SK-N-SH treated with all-trans-retinoic acid at 6 μM for 48 hours (cell line): ENCODE data around the gene HOXC10.

Experiments
- ATAC-seq: fragments of 200-7000 bp; cut with Tn5 transposase; 3 replicates; pipeline ENCODE4 v1.9.1; 2020; ENCODE audit warnings: mild to moderate bottlenecking, moderate library complexity
- ARNTL ChIP-seq: fragments of 450-650 bp; formaldehyde crosslinking; IDR thresholded peaks from 2 replicates; pipeline ENCODE4 v1.5.0; 2020; ENCODE audit warnings: low read depth, mild to moderate bottlenecking, moderate library complexity, borderline replicate concordance
- CSDC2 ChIP-seq: fragments of 250-450 bp; sonication (Bioruptor Pico); IDR thresholded peaks from 2 replicates; pipeline ENCODE4 v1.5.0; 2020; ENCODE audit warnings: mild to moderate bottlenecking, moderate library complexity
- CSRNP3 ChIP-seq: fragments of 250-450 bp; sonication (Bioruptor Pico); IDR thresholded peaks from 2 replicates; pipeline ENCODE4 v1.5.1; 2021; ENCODE audit warnings: mild to moderate bottlenecking, moderate library complexity
- ESRRG ChIP-seq: fragments of 250-450 bp; sonication (Bioruptor Pico); IDR thresholded peaks from 2 replicates; pipeline ENCODE4 v1.6.1; 2021; ENCODE audit warnings: mild to moderate bottlenecking
- GLIS3 ChIP-seq: fragments of 250-450 bp; sonication (Bioruptor Pico); IDR thresholded peaks from 2 replicates; pipeline ENCODE4 v1.5.0; 2020; ENCODE audit warnings: mild to moderate bottlenecking, moderate library complexity
- ISL1 ChIP-seq: fragments of 250-450 bp; sonication (Bioruptor Pico); IDR thresholded peaks from 2 replicates; pipeline ENCODE4 v2.1.2; 2022; ENCODE audit warnings: mild to moderate bottlenecking, moderate library complexity
- OSR1 ChIP-seq: fragments of 250-450 bp; sonication (Bioruptor Pico); IDR thresholded peaks from 2 replicates; pipeline ENCODE4 v1.8.0; 2022; ENCODE audit warnings: moderate library complexity, mild to moderate bottlenecking, inconsistent platforms
- POU6F1 ChIP-seq: fragments of 250-450 bp; sonication (Bioruptor Pico); IDR thresholded peaks from 2 replicates; pipeline ENCODE4 v1.8.0; 2021; ENCODE audit warnings: low read depth, mild to moderate bottlenecking, moderate library complexity, borderline replicate concordance
- PPARA ChIP-seq: fragments of 250-450 bp; sonication (Bioruptor Pico); IDR thresholded peaks from 2 replicates; pipeline ENCODE4 v1.5.0; 2020; ENCODE audit warnings: mild to moderate bottlenecking, borderline replicate concordance
- RARB ChIP-seq: fragments of 250-450 bp; sonication (Bioruptor Pico); IDR thresholded peaks from 2 replicates; pipeline ENCODE4 v1.8.0; 2021; ENCODE audit warnings: mild to moderate bottlenecking, moderate library complexity
- SNAI2 ChIP-seq: fragments of 250-450 bp; sonication (Bioruptor Pico); IDR thresholded peaks from 2 replicates; pipeline ENCODE4 v1.5.0; 2020; ENCODE audit warnings: mild to moderate bottlenecking, moderate library complexity
- TOX ChIP-seq: fragments of 250-450 bp; sonication (Bioruptor Pico); IDR thresholded peaks from 2 replicates; pipeline ENCODE4 v1.8.0; 2021; ENCODE audit warnings: mild to moderate bottlenecking, moderate library complexity, borderline replicate concordance
- ZC3H10 ChIP-seq: fragments of 250-450 bp; sonication (Bioruptor Pico); IDR thresholded peaks from 2 replicates; pipeline ENCODE4 v1.5.1; 2021; ENCODE audit warnings: mild to moderate bottlenecking, moderate library complexity
- ZFP30 ChIP-seq: fragments of 450-650 bp; formaldehyde crosslinking; IDR thresholded peaks from 2 replicates; pipeline ENCODE4 v1.5.0; 2022; ENCODE audit warnings: mild to moderate bottlenecking, moderate library complexity
- ZNF565 ChIP-seq: fragments of 450-650 bp; formaldehyde crosslinking; conservative IDR thresholded peaks from 2 replicates; pipeline ENCODE4 v1.5.0; 2020; ENCODE audit warnings: low read depth, mild to moderate bottlenecking, moderate library complexity
- ZNF70 ChIP-seq: fragments of 450-650 bp; formaldehyde crosslinking; IDR thresholded peaks from 2 replicates; pipeline ENCODE4 v1.5.0; 2020; ENCODE audit warnings: mild to moderate bottlenecking, moderate library complexity
- ZNF8 ChIP-seq: fragments of 450-650 bp; formaldehyde crosslinking; IDR thresholded peaks from 2 replicates; pipeline ENCODE4 v1.5.0; 2020; ENCODE audit warnings: mild to moderate bottlenecking, moderate library complexity
- TF ChIP-seq, protein P1 (sequence below): fragments of 250-450 bp; sonication (Bioruptor Pico); IDR thresholded peaks from 2 replicates; pipeline ENCODE4 v1.5.0; 2020; ENCODE audit warnings: mild to moderate bottlenecking, moderate library complexity

HOXC10 gene

DNA sequence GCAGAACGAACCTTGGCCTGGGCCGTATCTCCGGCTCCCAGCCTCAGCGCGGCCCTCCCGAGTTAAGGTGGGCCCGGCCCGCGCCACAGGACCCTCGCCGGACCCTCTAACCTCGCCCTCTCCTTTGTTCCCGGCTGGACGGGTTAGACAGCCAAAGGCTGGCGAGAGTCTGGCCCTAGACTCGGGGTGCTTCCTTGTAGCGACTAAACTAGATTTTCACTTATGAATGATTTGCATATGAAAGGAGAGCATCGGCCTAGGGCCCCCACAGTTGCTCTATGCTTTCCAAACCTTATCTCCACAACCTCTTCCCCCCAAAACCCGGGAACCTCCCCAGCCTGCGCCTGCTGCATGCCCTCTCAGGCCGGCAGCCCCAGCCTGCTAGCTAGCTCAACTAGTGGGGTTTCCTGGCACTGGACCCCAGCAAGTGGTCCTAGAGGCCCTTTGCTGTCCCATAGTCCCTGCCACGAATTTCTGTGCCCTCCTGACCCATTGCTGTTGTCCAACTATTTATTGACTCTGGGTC lies 49.9 kb downstream of the HOXC10 start:
- TF ChIP-seq CSDC2 (CRISPR knock-in tag) = no peak
- TF ChIP-seq ZC3H10 = no peak
- TF ChIP-seq SNAI2 (CRISPR knock-in tag) = no peak
- no peak for TF ChIP-seq ARNTL (CRISPR knock-in tag)
- TF ChIP-seq ZNF8 (CRISPR knock-in tag) = no peak
- no peak for TF ChIP-seq TOX
- TF ChIP-seq OSR1 (CRISPR knock-in tag) = no peak
- TF ChIP-seq POU6F1 (CRISPR knock-in tag) = no peak
- TF ChIP-seq RARB = no peak
- TF ChIP-seq, protein P1, sequence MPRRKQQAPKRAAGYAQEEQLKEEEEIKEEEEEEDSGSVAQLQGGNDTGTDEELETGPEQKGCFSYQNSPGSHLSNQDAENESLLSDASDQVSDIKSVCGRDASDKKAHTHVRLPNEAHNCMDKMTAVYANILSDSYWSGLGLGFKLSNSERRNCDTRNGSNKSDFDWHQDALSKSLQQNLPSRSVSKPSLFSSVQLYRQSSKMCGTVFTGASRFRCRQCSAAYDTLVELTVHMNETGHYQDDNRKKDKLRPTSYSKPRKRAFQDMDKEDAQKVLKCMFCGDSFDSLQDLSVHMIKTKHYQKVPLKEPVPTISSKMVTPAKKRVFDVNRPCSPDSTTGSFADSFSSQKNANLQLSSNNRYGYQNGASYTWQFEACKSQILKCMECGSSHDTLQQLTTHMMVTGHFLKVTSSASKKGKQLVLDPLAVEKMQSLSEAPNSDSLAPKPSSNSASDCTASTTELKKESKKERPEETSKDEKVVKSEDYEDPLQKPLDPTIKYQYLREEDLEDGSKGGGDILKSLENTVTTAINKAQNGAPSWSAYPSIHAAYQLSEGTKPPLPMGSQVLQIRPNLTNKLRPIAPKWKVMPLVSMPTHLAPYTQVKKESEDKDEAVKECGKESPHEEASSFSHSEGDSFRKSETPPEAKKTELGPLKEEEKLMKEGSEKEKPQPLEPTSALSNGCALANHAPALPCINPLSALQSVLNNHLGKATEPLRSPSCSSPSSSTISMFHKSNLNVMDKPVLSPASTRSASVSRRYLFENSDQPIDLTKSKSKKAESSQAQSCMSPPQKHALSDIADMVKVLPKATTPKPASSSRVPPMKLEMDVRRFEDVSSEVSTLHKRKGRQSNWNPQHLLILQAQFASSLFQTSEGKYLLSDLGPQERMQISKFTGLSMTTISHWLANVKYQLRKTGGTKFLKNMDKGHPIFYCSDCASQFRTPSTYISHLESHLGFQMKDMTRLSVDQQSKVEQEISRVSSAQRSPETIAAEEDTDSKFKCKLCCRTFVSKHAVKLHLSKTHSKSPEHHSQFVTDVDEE (CRISPR knock-in tag) = no peak
- TF ChIP-seq ZFP30 (CRISPR knock-in tag) = no peak
- TF ChIP-seq ESRRG (CRISPR knock-in tag) = no peak
- TF ChIP-seq, all 23 proteins: peak for 0
- no peak for ATAC-seq

DNA sequence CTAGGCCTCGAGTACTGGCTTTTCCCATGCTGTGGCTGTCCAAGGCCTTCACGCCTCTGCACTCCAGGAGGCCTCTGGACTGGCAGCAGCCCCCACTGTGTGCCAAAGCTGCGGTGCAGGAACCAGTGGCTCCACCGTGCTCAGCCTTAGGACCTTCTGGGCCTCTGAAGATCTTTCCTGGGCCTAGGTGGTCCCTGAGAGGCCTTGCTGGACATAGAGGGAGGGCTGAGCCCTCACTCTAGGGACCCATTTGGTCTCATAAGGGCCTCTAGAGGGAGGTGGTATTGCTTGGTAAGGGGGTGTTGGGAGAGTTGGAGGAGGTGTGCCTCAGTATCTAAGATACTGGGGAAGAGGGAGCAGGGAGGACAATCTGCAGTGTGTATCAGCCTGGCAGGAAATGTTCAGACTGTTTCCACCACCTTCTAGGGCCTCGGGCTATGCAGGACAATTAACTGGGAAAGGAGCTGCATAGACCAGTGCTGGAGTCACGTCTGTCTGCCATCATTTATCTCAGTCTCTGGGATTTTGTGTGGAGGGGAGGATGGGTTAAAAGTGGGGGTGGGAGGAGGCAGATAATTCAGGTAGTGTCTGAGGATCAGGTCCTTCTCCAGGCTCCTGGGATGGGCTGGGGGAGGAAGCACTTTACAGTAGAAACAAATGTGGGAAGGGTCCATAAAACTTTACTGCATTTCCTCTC lies 50.8 kb downstream of the HOXC10 start:
- ATAC-seq = no peak
- TF ChIP-seq OSR1 (CRISPR knock-in tag) = no peak
- no peak for TF ChIP-seq ZNF8 (CRISPR knock-in tag)
- TF ChIP-seq ZNF70 (CRISPR knock-in tag) = no peak
- no peak for TF ChIP-seq GLIS3 (CRISPR knock-in tag)
- TF ChIP-seq RARB = no peak

GRCh38 chr12:54036620-54037359 lies 51.8 kb downstream of the HOXC10 start:
- TF ChIP-seq CSRNP3 (CRISPR knock-in tag) = no peak
- no peak for TF ChIP-seq ESRRG (CRISPR knock-in tag)
- no peak for TF ChIP-seq ZNF565 (CRISPR knock-in tag)
- TF ChIP-seq, protein P1 (CRISPR knock-in tag) = no peak
- TF ChIP-seq ZC3H10 = no peak
- no peak for TF ChIP-seq POU6F1 (CRISPR knock-in tag)
- TF ChIP-seq CSDC2 (CRISPR knock-in tag) = no peak
- TF ChIP-seq ZNF70 (CRISPR knock-in tag) = no peak
- no peak for TF ChIP-seq RARB
- no peak for TF ChIP-seq ISL1 (CRISPR knock-in tag)
- no peak for TF ChIP-seq PPARA (CRISPR knock-in tag)
- TF ChIP-seq, all 23 proteins: peak for 0
- ATAC-seq = peak; percentile 51
